ENCODE measurements around the gene INPP5B. TPM values are rescaled to one million over a fixed set of nuclear protein-coding genes. Genes with fewer than 3 reads are reported as not detected.
A peak's percentile ranks its signal among the peaks of the same experiment; 100 is the strongest.

The INPP5B gene
- total and polyA plus RNA-seq, 2 of the 13 experiments (the other 11 are each of a cell fraction or from before 2014, with no cell fraction given) = 9.0 to 9.8 TPM

GRCh38 chr1:37940299-37940947 lies 6.4 kb downstream of the INPP5B start (continued):
- TF ChIP-seq ZNF10 (CRISPR knock-in tag; IDR thresholded peaks at IDR 0.05; ENCODE audit: borderline replicate concordance, low read depth) (no peak), ATF4 (CRISPR knock-in tag; IDR thresholded peaks at IDR 0.05) (no peak), NR2F2 (IDR thresholded peaks at IDR 0.05; ENCODE audit: borderline replicate concordance, low read depth) (no peak), FOXO1 (CRISPR knock-in tag; IDR thresholded peaks at IDR 0.05) (no peak), ZNF670 (CRISPR knock-in tag; IDR thresholded peaks at IDR 0.05; ENCODE audit: borderline replicate concordance) (no peak), KMT2A (CRISPR knock-in tag; IDR thresholded peaks at IDR 0.05) (no peak), ZNF619 (CRISPR knock-in tag; IDR thresholded peaks at IDR 0.05) (no peak), ZBTB49 (CRISPR knock-in tag; IDR thresholded peaks at IDR 0.05; ENCODE audit: borderline replicate concordance) (no peak), THAP7 (CRISPR knock-in tag; IDR thresholded peaks at IDR 0.05) (no peak), ZNF569 (CRISPR knock-in tag; IDR thresholded peaks at IDR 0.05; ENCODE audit: borderline replicate concordance) (no peak), ZFP1 (CRISPR knock-in tag; IDR thresholded peaks at IDR 0.05) (no peak), ZNF441 (CRISPR knock-in tag; IDR thresholded peaks at IDR 0.05; ENCODE audit: borderline replicate concordance) (no peak), ZNF746 (CRISPR knock-in tag; IDR thresholded peaks at IDR 0.05) (no peak), ZNF564 (CRISPR knock-in tag; IDR thresholded peaks at IDR 0.05) (no peak), ZNF136 (CRISPR knock-in tag; IDR thresholded peaks at IDR 0.05; ENCODE audit: low read depth) (peak; percentile 52; the same call in 1 of the 2 replicates), BATF2 (CRISPR knock-in tag; IDR thresholded peaks at IDR 0.05) (no peak), ZNF784 (CRISPR knock-in tag; IDR thresholded peaks at IDR 0.05; ENCODE audit: borderline replicate concordance) (no peak), MYNN (CRISPR knock-in tag; IDR thresholded peaks at IDR 0.05; ENCODE audit: low read depth) (no peak), MZF1 (CRISPR knock-in tag; IDR thresholded peaks at IDR 0.05; ENCODE audit: borderline replicate concordance) (no peak), ZNF687 (CRISPR knock-in tag; IDR thresholded peaks at IDR 0.05) (peak; percentile 62)
